ENCODE results near the gene TTBK1. TPM values are rescaled to one million over a fixed set of nuclear protein-coding genes. Genes with fewer than 3 reads are reported as not detected.
A peak's percentile ranks its signal among the peaks of the same experiment; 100 is the strongest.

TTBK1 gene
- polyA plus RNA-seq, 12 donors: 0.05 to 0.15 (median 0.07) TPM; not detected in 4

DNA sequence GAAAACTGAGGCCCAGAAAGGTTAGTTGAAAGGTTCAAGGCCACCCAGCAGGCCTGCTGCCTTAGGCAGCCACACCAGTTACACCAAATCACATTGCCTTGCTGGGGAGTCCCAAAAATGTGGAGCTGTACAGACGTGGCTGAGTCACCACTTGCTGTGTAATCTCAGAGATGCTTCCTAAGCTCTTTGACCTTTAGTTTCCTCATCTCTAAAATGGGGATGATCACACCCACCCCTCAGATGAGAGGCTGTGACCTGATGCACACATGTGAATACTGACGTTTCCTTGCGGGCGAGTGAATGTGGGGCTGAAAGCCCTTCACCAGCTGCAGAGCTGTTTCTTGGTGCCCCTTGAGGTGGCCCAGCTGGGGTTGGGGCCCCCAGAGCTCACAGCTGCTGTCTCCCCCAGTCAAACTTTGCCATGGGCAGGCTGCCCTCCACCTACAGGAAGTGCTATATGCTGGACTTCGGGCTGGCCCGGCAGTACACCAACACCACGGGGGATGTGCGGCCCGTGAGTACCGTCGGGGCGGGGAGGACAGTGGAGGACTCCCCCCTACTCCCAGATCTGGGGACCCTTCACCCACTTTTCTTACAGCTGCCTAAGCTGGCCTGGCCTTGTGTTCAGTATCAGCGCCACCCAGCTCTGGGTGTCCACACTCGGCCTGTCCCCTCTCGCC lies 11.0 kb downstream of the TTBK1 start:
- no peak for DNase-seq

DNA sequence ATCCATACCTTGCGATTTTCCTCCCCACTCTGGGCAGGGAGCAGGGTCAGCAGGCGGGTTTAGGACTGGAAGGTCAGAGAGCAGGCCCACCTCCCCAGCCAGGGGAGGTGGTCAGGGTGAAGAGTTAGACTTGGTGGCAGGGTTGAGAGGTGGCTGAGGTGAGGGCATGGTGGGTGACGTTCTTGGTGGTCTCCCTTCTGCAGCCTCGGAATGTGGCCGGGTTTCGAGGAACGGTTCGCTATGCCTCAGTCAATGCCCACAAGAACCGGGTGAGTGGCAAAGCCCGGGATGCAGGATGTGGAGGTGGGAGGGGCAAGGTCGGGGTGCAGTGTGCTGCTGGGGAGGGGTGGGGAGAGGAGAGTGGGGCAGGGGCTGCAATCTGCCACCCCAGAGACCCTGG lies 11.6 kb downstream of the TTBK1 start:
- DNase-seq: no peak

DNA sequence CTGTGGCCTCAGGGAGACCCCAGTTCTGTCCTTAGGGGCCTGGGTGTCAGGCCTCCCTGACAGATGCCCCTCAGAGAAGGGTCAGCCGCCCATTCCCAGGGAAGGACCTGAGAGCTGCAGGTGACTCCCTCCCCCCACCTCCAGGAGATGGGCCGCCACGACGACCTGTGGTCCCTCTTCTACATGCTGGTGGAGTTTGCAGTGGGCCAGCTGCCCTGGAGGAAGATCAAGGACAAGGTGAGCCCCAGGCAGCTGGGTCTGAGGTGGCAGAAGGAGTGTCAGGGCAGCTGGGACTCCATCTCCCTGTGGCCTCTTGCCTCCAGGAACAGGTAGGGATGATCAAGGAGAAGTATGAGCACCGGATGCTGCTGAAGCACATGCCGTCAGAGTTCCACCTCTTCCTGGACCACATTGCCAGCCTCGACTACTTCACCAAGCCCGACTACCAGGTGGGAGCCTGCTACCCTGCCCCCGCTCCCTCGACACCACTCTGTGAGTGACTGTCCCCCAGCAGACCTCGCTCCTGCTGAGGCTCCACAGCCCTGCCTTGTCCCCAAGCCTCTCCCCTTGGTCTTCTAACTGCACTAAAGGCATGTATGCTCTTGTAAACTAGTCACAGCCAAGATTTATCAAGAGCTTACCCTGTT lies 12.2 kb downstream of the TTBK1 start:
- DNase-seq: no peak

DNA sequence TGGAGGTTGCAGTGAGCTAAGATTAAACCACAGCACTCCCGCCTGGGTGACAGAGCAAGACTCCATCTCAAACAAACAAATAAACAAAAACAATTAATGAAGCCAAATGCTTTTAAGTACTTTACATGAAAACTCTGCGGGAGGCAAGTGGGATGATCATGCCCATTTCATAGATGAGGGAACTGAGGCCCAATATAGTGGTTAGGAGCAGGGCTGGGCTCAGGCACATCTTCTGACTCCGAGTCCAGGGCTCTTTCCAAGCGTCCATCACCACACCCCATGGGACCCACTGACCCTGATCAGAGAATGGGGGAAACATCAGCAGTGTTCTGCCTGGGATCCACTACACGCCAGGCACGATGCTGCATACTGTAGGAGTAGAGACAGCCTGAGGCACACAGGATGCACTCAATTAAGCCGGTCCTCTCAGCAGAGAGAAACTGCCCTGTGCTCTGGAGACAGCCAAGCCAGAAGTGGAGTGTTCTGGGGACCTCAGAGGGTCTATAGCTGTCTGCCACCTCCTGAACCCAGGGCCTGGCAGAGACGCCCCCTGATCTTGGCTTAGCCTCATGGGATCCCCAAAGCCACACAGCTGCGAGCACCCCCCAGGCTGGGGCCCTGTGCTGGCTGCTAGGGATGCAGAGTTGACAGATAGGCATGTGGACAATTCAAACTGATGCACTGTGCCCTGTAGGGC lies 13.5 kb downstream of the TTBK1 start:
- DNase-seq: no peak

DNA sequence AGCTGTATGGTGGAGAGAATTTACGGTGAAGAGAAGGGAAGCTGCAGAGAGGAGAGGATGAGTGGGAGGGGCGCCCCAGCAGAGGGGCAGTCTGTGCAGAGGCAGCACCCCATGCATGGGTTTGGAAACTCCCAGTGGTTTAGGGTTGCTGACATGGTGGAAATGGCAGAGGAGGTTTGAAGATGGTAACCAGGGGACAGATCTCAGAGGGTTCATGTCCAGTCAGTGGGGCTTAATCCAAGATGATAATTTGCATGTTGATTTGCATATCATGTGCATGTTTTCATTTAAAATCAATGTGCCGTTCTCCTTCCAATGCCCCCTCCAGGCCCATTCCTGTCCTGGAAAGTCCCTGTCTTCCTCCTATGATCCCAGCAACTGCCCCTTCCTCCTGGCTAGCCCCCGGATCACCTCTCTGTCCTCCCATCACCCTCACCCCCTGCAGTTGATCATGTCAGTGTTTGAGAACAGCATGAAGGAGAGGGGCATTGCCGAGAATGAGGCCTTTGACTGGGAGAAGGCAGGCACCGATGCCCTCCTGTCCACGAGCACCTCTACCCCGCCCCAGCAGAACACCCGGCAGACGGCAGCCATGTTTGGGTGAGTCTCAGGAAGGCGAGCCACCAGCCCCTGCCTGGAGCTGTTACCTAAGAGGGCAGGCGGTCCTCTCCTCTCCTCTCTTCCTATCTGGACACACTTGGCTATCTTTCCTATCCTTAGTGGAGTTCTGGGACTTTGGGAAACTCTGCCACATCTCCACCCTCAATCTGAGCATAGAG lies 14.3 kb downstream of the TTBK1 start:
- DNase-seq: no peak

DNA sequence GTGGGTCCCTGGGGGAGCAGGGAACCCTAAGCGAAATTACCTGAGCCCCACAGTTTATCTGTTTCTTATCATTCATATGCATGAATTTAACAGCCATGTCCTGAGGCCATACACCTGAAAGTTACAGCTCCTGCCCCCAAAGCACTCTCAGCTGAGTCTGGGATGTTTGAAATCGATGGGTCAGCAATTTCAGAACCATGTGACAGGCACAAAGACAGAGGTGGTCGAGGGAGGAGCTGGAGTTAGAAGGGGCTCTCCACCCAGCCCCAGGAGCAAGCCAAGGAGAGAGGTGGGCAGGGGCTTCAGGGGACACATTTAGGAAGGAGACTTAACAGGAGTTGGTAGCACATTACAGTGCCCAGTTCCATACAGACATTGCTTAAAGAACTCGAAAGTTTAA lies 14.9 kb downstream of the TTBK1 start:
- no peak for DNase-seq

DNA sequence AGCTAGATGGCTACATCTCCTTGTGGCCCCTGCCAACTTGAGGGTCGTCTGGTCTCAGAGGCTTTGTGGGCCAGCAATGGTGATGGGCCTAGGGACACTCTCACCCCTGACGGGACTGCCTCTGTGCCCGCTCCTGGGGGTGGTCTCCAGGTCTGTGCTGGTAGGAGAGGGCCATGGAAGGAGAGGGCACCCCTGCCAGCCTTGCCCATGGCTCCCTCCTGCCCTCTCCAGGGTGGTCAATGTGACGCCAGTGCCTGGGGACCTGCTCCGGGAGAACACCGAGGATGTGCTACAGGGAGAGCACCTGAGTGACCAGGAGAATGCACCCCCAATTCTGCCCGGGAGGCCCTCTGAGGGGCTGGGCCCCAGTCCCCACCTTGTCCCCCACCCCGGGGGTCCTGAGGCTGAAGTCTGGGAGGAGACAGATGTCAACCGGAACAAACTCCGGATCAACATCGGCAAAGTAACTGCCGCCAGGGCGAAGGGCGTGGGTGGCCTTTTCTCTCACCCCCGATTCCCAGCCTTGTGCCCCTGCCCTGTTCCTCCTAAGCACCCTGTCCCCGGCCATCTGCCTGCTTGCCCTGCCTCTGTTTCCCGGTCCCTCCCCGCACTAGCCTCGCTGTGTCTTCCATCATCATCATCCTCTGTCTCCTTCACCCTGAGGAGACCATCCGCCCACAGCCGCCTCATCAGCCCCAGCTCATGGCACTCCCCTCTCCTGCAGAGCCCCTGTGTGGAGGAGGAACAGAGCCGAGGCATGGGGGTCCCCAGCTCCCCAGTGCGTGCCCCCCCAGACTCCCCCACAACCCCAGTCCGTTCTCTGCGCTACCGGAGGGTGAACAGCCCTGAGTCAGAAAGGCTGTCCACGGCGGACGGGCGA lies 15.8 kb downstream of the TTBK1 start:
- no peak for DNase-seq

DNA sequence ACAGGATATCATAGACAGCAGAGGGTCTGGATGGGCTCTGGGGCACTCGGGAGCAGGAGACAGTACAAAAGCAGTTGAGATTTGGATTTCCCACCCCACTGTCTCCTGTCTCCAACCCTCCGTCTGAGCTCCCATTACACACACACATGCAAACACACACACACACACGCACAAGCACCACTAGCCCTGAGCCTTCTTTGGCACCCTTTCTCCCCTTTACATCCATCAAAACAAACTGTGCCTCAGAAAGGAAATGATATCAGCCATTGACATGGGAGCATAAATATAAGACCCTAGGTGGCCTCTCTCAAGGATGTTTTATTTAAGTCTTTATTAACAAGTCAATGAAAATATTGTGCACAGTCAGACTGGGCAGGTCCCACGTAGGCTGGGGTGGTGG lies 17.5 kb downstream of the TTBK1 start:
- DNase-seq: no peak

DNA sequence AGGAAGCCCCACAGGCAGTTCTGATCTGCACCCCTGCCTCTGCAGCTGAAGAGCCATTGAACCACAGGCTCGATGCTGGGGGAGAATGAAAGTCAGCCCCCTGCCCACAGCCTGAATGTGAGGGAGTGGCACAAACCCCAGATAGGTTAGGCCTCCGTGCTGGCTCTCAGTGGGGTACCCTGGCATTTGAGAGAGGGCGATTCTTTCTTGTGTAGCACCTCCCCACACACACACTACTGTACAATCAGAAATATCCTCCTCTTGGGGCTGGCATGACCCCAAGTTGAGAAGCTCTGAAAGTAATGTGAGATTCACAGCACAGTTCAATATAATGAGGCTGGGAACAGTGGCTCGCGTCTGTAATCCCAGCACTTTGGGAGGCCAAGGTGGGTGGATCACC lies 17.9 kb downstream of the TTBK1 start:
- no peak for DNase-seq

DNA sequence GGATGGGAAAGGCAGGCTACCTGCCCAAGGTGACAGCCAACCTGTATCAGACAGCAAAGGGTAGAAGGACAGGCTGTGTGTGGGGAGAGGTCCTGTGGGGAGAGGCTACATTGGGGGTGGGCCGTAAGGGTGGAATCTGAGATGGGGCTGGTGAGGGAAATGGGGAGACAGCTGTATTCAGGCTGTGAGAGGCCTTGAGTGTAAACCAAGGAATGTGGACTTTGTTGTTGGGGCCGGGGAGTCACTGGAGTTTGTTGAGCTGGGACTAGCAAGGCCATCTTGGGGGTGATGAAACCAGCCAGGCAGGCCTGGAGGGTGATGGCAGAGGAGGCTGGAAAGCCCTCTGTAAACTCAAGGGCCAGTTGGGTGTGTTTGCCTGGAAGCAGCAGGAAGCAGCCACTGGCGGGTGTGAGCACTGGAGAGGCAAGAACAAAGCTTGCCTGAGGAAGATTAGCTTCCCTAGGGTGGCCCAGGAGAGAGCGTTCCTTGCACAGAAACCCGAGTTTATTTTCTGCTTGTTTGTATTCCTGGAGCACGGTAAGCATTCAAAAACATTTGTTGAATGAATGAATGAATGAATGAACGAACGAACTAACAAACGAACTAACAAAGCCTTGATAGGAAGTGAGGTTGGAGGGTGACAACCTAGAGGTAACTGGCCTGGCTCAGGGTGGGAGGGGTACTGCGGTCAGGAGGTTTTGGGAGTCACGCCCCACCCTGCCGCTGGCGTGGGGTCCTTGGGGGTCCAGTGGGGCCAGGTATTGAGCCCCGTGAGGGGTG lies 18.9 kb downstream of the TTBK1 start:
- DNase-seq: no peak

DNA sequence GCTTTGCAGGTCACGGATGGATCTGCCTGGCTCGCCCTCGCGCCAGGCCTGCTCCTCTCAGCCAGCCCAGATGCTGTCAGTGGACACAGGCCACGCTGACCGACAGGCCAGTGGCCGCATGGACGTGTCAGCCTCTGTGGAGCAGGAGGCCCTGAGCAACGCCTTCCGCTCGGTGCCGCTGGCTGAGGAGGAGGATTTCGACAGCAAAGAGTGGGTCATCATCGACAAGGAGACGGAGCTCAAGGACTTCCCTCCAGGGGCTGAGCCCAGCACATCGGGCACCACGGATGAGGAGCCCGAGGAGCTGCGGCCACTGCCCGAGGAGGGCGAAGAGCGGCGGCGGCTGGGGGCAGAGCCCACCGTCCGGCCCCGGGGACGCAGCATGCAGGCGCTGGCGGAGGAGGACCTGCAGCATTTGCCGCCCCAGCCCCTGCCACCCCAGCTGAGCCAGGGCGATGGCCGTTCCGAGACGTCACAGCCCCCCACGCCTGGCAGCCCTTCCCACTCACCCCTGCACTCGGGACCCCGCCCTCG lies 19.6 kb downstream of the TTBK1 start:
- no peak for DNase-seq

DNA sequence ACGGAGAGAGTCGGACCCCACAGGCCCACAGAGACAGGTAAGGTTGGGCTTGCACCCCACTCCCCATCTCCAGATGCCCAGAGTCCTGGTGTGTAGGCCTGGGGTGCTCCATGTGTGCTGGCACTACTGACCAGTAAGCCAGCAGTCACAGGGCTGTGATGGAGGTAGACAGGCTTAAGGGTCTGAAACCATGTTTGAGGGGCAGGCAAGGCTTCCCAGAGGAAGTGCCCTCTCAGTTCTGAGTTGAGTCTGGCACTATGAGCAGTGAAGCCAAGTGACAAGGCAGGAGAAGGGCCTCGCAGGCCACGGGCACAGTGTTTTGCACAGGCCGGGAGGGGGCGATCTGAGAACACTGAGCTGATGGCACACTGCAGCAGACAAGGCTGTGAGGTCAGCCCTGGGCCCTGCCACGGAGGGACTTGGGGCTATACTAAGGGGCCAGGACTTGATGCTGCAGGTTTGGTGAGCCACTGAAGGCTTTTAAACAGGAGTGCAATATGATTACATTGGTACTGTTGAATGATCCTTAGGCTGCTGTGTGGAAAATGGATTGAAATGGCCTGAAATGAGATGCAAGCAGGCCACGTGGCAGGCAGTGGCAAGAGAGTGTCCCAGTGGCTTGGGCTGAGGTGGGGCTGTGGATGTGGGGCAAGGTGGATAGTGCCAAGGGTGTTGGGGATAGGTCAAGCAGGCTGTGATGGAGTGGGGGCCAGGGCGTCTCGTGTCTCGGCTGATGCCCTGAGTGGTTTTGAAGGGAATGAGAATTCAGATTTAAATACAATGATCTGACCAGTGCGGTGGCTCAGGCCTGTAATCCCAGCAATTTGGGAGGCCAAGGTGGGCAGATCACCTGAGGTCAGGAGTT lies 20.3 kb downstream of the TTBK1 start:
- peak; percentile 54 for DNase-seq

DNA sequence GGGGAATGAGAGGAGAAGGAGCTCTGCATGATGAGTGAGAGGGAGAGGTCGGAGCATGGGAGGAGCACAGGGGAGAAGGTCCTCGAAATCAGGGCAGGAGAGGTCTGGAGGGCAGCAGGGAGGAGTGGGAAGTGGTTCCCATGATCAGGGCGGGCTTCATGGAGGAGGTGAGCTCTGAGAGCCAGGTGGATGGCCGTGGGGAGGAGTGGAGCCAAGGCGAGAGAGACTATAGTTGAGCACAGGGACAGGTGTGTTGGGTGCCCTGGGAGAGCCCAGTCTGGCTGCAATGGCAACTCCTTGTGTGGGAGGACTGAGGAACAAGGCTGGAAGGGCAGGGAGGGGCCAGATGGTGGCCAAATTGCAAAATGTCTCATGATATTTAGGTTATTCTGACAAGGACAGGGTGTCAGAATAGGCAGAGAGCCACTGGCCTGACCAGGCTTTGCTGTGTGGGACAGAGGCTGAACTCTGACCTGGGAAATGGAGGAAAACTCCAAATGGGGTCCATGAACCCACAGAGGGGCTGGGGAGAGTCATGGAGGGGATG lies 21.4 kb downstream of the TTBK1 start:
- no peak for DNase-seq

DNA sequence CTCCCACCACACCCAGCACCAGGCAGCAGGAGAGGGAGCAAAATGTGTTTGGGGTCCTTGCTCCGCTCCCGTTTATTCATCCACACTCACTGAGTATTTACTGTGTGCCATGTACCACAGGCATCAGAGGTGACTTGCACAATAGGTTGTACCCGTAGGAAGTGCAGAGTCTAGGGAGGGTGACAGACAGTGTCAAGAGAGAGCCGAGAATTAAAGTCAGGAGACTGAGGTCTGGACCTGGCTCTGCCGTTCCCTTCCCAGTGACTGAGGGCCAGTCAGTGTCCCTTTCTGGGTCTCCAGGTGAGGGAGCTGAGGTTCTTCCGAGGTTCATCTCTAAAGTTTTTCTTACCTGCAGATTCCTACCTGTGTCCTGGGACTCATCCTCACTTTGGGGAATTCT lies 22.3 kb downstream of the TTBK1 start:
- no peak for DNase-seq

DNA sequence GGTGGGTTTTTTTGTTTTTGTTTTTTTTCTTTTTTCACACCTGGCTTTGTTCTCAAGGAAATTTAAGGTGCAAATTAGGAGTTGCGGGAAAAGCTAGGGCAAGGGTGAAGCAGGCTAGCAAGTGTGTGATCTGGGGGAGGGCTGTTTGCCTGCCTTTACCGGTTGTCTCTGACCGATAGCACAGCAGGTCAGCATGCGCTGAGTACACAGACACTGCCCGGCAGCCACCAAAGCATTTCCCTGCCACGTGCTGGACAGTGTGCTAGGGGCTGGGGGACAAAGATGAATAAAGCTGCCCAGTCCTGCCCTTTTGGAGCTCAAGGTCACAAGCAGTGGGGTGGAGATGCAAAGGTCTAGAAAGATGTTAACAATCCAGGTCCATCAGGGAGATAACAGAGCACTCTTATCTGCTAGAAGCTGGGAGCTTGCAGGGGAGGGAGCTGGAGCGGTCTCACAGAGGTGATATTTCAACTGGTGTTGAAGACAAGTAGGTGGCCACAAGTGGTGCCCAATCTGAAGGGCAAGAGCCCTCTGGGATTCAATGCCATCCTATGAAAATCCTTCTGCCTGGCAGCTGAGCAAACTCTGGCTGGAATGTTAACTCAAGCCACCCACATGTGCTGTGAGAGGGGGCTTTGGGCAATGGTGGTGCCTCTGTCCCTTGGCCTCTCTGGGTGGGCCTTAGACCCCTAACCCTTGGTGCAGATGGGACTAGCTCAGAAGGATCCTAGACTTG lies 24.5 kb downstream of the TTBK1 start:
- no peak for DNase-seq

DNA sequence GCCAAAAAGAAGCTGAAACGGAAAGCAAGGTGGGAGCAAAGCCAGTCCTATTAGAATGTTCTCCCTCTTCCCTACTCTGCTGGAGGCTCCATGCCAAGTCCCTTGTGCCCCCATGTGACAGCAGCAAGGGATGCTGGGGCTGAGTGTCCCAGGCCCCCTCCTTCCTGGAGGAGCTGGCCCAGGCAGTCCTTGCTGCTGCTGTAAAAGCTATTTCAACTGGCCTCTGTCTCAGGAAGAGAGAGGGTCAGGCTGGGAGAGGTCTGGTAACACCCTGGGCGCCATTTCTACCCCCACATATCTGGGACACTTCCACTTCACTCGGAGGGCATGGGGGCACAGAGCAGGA lies 25.0 kb downstream of the TTBK1 start:
- DNase-seq: no peak

DNA sequence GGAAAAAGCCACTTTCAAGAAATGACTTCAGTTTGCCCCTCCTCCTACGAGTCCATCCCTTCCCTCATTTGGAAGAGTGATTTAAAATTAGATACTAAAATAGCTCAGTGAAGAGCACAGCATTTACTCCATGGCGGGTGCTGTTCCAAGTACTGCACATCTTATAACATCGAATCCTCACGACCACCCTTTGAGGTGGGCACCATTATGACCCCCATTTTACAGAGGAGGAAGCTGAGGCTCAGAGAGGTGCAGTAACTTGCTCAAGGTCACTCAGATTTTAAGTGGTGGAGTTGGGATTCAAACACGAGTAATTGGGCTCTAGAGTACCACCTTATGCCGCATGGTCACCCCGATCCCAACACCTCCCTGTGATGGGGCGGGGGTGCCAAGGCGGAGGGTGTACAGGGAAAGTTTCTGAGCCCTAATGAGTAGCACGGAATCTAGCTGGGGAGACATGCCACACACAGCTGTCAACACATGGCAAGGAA lies 25.5 kb downstream of the TTBK1 start:
- no peak for DNase-seq

Measured in muscle of arm (tissue), 12 donors.